Endothelial cell of umbilical vein (primary cell): Measurements from ENCODE around the gene ANKRD13D. TPM values are rescaled to one million over a fixed set of nuclear protein-coding genes. Genes with fewer than 3 reads are reported as not detected.

Experiments used
- BruUV-seq: library from RNA; stranded (reverse); fragments of 400-500 nt; replicated peaks from 2 replicates; lab custom pipeline; 2021; lab: Mats Ljungman, UMichigan
- CTCF ChIA-PET: fragments of 300-600, 350-600 bp; sonication (Branson Sonifier 250); formaldehyde crosslinking; loops from one replicate; lab custom pipeline; 2021; ENCODE audit warnings: antibody characterized with exemption, inconsistent platforms; lab: Charles Lee
- POLR2A ChIA-PET: fragments of 300-600, 350-600 bp; sonication (Branson Sonifier 250); formaldehyde crosslinking; loops from one replicate; lab custom pipeline; 2021; ENCODE audit warnings: antibody characterized with exemption, inconsistent platforms; lab: Charles Lee
- DNase-seq: peaks from one replicate; pipeline ENCODE4 v3.0.0-alpha.2; 2011; ENCODE audit warnings: low read depth, low spot score
- FAIRE-seq: peaks from 2 replicates; lab custom pipeline; 2011; peaks lifted over from hg19 to GRCh38; lab: Jason Lieb, UNC
- H2AFZ ChIP-seq: 2 replicates; pipeline ENCODE4 v1.6.0; 2012; ENCODE audit warnings: low read depth, low read length, control low read depth, inconsistent platforms
- H3K27ac ChIP-seq: 2 replicates; pipeline ENCODE4 v1.5.1; 2011; ENCODE audit warnings: low read depth, mild to moderate bottlenecking, control low read depth, low read length, moderate library complexity; ENCODE audit not compliant: insufficient read depth
- H3K27me3 ChIP-seq, 2 experiments: 2 replicates each; pipeline versions ENCODE4 v1.6.0 to v1.6.1; 2011; ENCODE audit warnings: low read length in 2 of 2, mixed read lengths in 1 of 2; ENCODE audit not compliant: control insufficient read depth in 2 of 2, insufficient read depth in 2 of 2
- H3K36me3 ChIP-seq, 2 experiments: 2 replicates in 1 of 2; 3 replicates in 1 of 2; pipeline ENCODE4 v1.5.1; 2011; ENCODE audit warnings: low read length in 2 of 2, mild to moderate bottlenecking in 1 of 2, moderate library complexity in 1 of 2; ENCODE audit not compliant: control insufficient read depth in 2 of 2, insufficient read depth in 2 of 2; ENCODE audit errors: extremely low read depth in 1 of 2
- H3K4me1 ChIP-seq: 3 replicates; pipeline ENCODE4 v1.5.1; 2011; ENCODE audit warnings: mild to moderate bottlenecking, low read length; ENCODE audit not compliant: control insufficient read depth, insufficient read depth; ENCODE audit errors: extremely low read depth
- H3K4me2 ChIP-seq: 2 replicates; pipeline ENCODE4 v1.6.1; 2011; ENCODE audit warnings: low read length, control low read depth, mixed read lengths; ENCODE audit not compliant: insufficient read depth
- H3K4me3 ChIP-seq, 3 experiments: fragments of 200-600 bp in 1 of 3; sonication (generic), shearing (Covaris generic) in 1 of 3; replicated peaks in 1 of 3; 2 replicates each; pipeline ENCODE4 v1.5.1; 2011 to 2016; ENCODE audit warnings: control low read depth in 3 of 3, low read length in 3 of 3, mild to moderate bottlenecking in 2 of 3, inconsistent platforms in 1 of 3, low read depth in 1 of 3, moderate library complexity in 1 of 3; ENCODE audit not compliant: insufficient read depth in 1 of 3
- H3K79me2 ChIP-seq: 2 replicates; pipeline ENCODE4 v1.6.0; 2012; ENCODE audit warnings: low read length, inconsistent platforms; ENCODE audit not compliant: control insufficient read depth, insufficient read depth
- H3K9ac ChIP-seq: replicated peaks from 2 replicates; pipeline ENCODE3; 2011; ENCODE audit warnings: low read length, control low read depth; ENCODE audit not compliant: insufficient read depth; ENCODE audit errors: extremely low read depth
- H3K9me1 ChIP-seq: replicated peaks from 3 replicates; pipeline ENCODE4 v1.6.0; 2011; ENCODE audit warnings: mild to moderate bottlenecking, low read length; ENCODE audit not compliant: control insufficient read depth, insufficient read depth; ENCODE audit errors: extremely low read depth
- H3K9me3 ChIP-seq: replicated peaks from 2 replicates; pipeline ENCODE4 v1.5.1; 2012; ENCODE audit warnings: low read length, inconsistent platforms; ENCODE audit not compliant: control insufficient read depth, insufficient read depth
- H4K20me1 ChIP-seq: replicated peaks from 2 replicates; pipeline ENCODE3; 2011; ENCODE audit warnings: mild to moderate bottlenecking, low read length; ENCODE audit not compliant: control insufficient read depth, insufficient read depth; ENCODE audit errors: extremely low read depth
- CTCF ChIP-seq, 2 donors: IDR thresholded peaks; 1 replicate in 1 of 2; 2 replicates in 1 of 2; pipeline ENCODE4 v1.5.1; 2011; ENCODE audit warnings: low read length in 2 of 2, mild to moderate bottlenecking in 2 of 2, moderate library complexity in 2 of 2, control low read depth in 1 of 2, inconsistent platforms in 1 of 2, low read depth in 1 of 2; ENCODE audit not compliant: insufficient read depth in 1 of 2; ENCODE audit errors: extremely low read depth in 1 of 2
- EZH2 ChIP-seq: IDR thresholded peaks from 2 replicates; pipeline ENCODE4 v1.6.1; 2012; ENCODE audit warnings: borderline replicate concordance, low read depth, mild to moderate bottlenecking, moderate library complexity, low read length, inconsistent platforms; ENCODE audit not compliant: severe bottlenecking
- FOS ChIP-seq: IDR thresholded peaks from 2 replicates; pipeline ENCODE4 v1.6.1; 2011; ENCODE audit warnings: mild to moderate bottlenecking, low read length, moderate library complexity, borderline replicate concordance; ENCODE audit not compliant: insufficient read depth
- GATA2 ChIP-seq: IDR thresholded peaks from 2 replicates; pipeline ENCODE4 v1.7.0; 2011; ENCODE audit warnings: low read depth, mild to moderate bottlenecking, moderate library complexity, mixed read lengths, low read length; ENCODE audit not compliant: insufficient read length, insufficient read depth
- JUN ChIP-seq: IDR thresholded peaks from 2 replicates; pipeline ENCODE4 v1.6.1; 2011; ENCODE audit warnings: borderline replicate concordance, low read depth; ENCODE audit not compliant: insufficient read length, insufficient read depth
- MAX ChIP-seq: IDR thresholded peaks from 2 replicates; pipeline ENCODE4 v1.6.1; 2011; ENCODE audit not compliant: insufficient read depth, insufficient read length
- MYC ChIP-seq: IDR thresholded peaks from one replicate; pipeline ENCODE4 v1.6.1; 2011; ENCODE audit warnings: mild to moderate bottlenecking, low read depth, low read length
- POLR2A ChIP-seq: IDR thresholded peaks from 2 replicates; pipeline ENCODE4 v1.6.1; 2012; ENCODE audit warnings: low read depth, mild to moderate bottlenecking, control low read depth, low read length
- POLR2AphosphoS5 ChIP-seq: IDR thresholded peaks from 2 replicates; pipeline ENCODE4 v1.6.1; 2012; ENCODE audit warnings: low read depth, mild to moderate bottlenecking, control low read depth, low read length, moderate library complexity; ENCODE audit not compliant: insufficient read depth
- dilution Hi-C: fragments of 300-500 bp; cut with MboI; formaldehyde crosslinking; loops from one replicate; pipeline ENCODE4 v1.15.0; 2019; ENCODE audit warnings: low sequenced_read_pairs; ENCODE audit not compliant: extremely low pct_ligation_motif_present
- intact Hi-C: fragments of 100-400 bp; cut with micrococcal nuclease; formaldehyde crosslinking; loops from one replicate; pipeline ENCODE4 v1.10.0; 2022
- polyA plus RNA-seq, 4 experiments: library from polyadenylated mRNA; depleted of rRNA in 3 of 4; stranded (reverse) in 3 of 4; unstranded in 1 of 4; fragments of >200 nt; gene quantifications; 2 replicates each; pipeline versions ENCODE4 v1.2.1 to v1.2.3, GENCODE V29; 2011 to 2012; ENCODE audit warnings: missing spikeins in 1 of 4
- total RNA-seq: library from RNA; stranded (reverse); gene quantifications from 2 replicates; pipeline ENCODE4 v1.2.3, GENCODE V29; 2021

The ANKRD13D gene
- total and polyA plus RNA-seq, 2 donors (not counting 3 experiments of a cell fraction or from before 2014, with no cell fraction given): 43.5 to 57.5 TPM

- Histone ChIP-seq H3K9me3 (no peaks in the 10 kb centered on the region), H3K9me1 (no peaks in the 10 kb centered on the region), H3K4me3 (no peak overlapping the region), H3K79me2 (peaks cover 50% of the 10 kb centered on the region), H4K20me1 (peaks cover 3% of the 10 kb centered on the region), H3K4me1 (peaks cover 13% of the 10 kb centered on the region), H3K36me3 (peaks cover 23 to 35% of the 10 kb centered on the region in 2 experiments), H3K9ac (no peak overlapping the region), H3K4me2 (no peak overlapping the region), H2AFZ (no peak overlapping the region), H3K27me3 (no peaks in the 10 kb centered on the region), H3K27ac (no peak overlapping the region)
- POLR2A ChIA-PET: no interaction called here
- TF ChIP-seq FOS: no peak
- TF ChIP-seq MAX: no peak
- TF ChIP-seq MYC: no peak
- no peak for TF ChIP-seq POLR2AphosphoS5
- no peak for TF ChIP-seq CTCF (IDR thresholded peaks at IDR 0.05; ENCODE audit: extremely low read depth in 1 of 2, insufficient read depth in 1 of 2, low read depth in 1 of 2, low read length in 2 of 2)
- FAIRE-seq (no peak), DNase-seq (no peak)
- intact Hi-C loops: no loop called here
- CTCF ChIA-PET: interaction anchor here (1.8 kb wide), 1 partner anchor 164 kb away, joined by 5 read pairs; no protein-coding TSS in a partner anchor
- dilution Hi-C loops: no loop called here
- BruUV-seq: no TSS peak
Measured at GRCh38 chr11:67245046-67245445, 44.1 kb upstream of the ANKRD13D start.

GRCh38 chr11:67247946-67248550 is 41.1 kb upstream of the ANKRD13D start:
- intact Hi-C loops (no loop called here), dilution Hi-C loops (no loop called here)
- Histone ChIP-seq H4K20me1 (no peaks in the 10 kb centered on the region), H3K4me1 (no peaks in the 10 kb centered on the region), H3K9me1 (no peaks in the 10 kb centered on the region), H3K27me3 (no peaks in the 10 kb centered on the region), H3K9me3 (no peaks in the 10 kb centered on the region), H2AFZ (no peak overlapping the region), H3K79me2 (peaks cover 22% of the 10 kb centered on the region), H3K4me3 (no peak overlapping the region), H3K36me3 (peaks cover 44 to 58% of the 10 kb centered on the region in 2 experiments), H3K9ac (no peak overlapping the region), H3K27ac (no peak overlapping the region), H3K4me2 (no peak overlapping the region)
- no peak for DNase-seq
- no peak for FAIRE-seq
- CTCF ChIA-PET: no interaction called here
- BruUV-seq: no TSS peak
- POLR2A ChIA-PET: no interaction called here
- TF ChIP-seq JUN: no peak
- TF ChIP-seq POLR2AphosphoS5: no peak
- TF ChIP-seq GATA2: no peak
- TF ChIP-seq CTCF (IDR thresholded peaks at IDR 0.05; ENCODE audit: extremely low read depth in 1 of 2, insufficient read depth in 1 of 2, low read depth in 1 of 2, low read length in 2 of 2): no peak
- no peak for TF ChIP-seq EZH2
- TF ChIP-seq POLR2A: no peak
- TF ChIP-seq MAX: no peak
- TF ChIP-seq FOS: no peak
- TF ChIP-seq MYC: no peak
